Stimulated activated CD8-positive, alpha-beta memory T cell treated with anti-CD3 and anti-CD28 coated beads, Interleukin-4, amount 100 ng/mL, for 4 hours (primary cell): ENCODE results near the gene ADORA2B.
"Not testable (repeated sequence)": the region's sequence is repeated elsewhere in the genome, so short reads cannot be mapped to it uniquely, and the experiment has no call there.

Source experiments
- DNase-seq, 2 donors: peaks; one replicate each; pipeline ENCODE4 v3.0.0-alpha.2; 2020; ENCODE audit warnings: low read depth in 2 of 2, low spot score in 1 of 2

The ADORA2B gene

GRCh38 chr17:15944759-15945526 is at the start of gene ADORA2B:
Gene ADORA2B (plus strand): TSS chr17:15945130. CDS start chr17:15945249, 119 bp downstream.
- peak in 1 of 2 donors; percentile 15 for DNase-seq

GRCh38 chr17:15896277-15896676 is 48.7 kb upstream of the ADORA2B start:
- DNase-seq, result no peak

- DNase-seq, result no peak
These were observed 48.1 kb upstream of the ADORA2B start for GRCh38 chr17:15896834-15897233.

GRCh38 chr17:15899596-15899995 is 45.3 kb upstream of the ADORA2B start:
- not testable (repeated sequence) for DNase-seq

GRCh38 chr17:15900871-15901270 is 44.1 kb upstream of the ADORA2B start:
- DNase-seq, result no peak

GRCh38 chr17:15905236-15905635 is 39.7 kb upstream of the ADORA2B start:
- not testable (repeated sequence) for DNase-seq

- DNase-seq, result no peak
These were observed 37.6 kb upstream of the ADORA2B start for GRCh38 chr17:15907290-15907689.

- DNase-seq, result no peak
These were observed 36.6 kb upstream of the ADORA2B start for GRCh38 chr17:15908378-15908777.

GRCh38 chr17:15909481-15909991 is 35.4 kb upstream of the ADORA2B start:
- DNase-seq, result no peak

- DNase-seq, result no peak
These were observed 34.1 kb upstream of the ADORA2B start for GRCh38 chr17:15910791-15911190.

- DNase-seq, result not testable (repeated sequence)
These were observed 33.2 kb upstream of the ADORA2B start for GRCh38 chr17:15911701-15912100.

GRCh38 chr17:15912416-15912955 is 32.4 kb upstream of the ADORA2B start:
- DNase-seq, result no peak

- no peak for DNase-seq
These were observed 31.1 kb upstream of the ADORA2B start for GRCh38 chr17:15913826-15914225.

GRCh38 chr17:15914400-15915170 is 30.3 kb upstream of the ADORA2B start:
- DNase-seq, result no peak

GRCh38 chr17:15915961-15916360 is 29.0 kb upstream of the ADORA2B start:
- DNase-seq, result no peak

GRCh38 chr17:15917021-15917437 is 27.9 kb upstream of the ADORA2B start:
- no peak for DNase-seq

- DNase-seq, result no peak
These were observed 27.4 kb upstream of the ADORA2B start for GRCh38 chr17:15917438-15918027.

- no peak for DNase-seq
These were observed 26.7 kb upstream of the ADORA2B start for GRCh38 chr17:15918261-15918660.

- no peak for DNase-seq
These were observed 26.2 kb upstream of the ADORA2B start for GRCh38 chr17:15918661-15919259.

GRCh38 chr17:15919466-15919865 is 25.5 kb upstream of the ADORA2B start:
- no peak for DNase-seq

GRCh38 chr17:15920758-15921239 is 24.1 kb upstream of the ADORA2B start:
- DNase-seq, result no peak
